B cell (primary cell): Measurements from ENCODE around the gene CNOT6. TPM values are rescaled to one million over a fixed set of nuclear protein-coding genes. Genes with fewer than 3 reads are reported as not detected.

Experiments used
- ATAC-seq: fragments of 200-7000 bp; cut with Tn5 transposase; one replicate; pipeline ENCODE4 v1.10.0; 2021; ENCODE audit warnings: low read depth, mild to moderate bottlenecking, moderate number of reproducible peaks, moderate library complexity
- CTCF ChIA-PET: fragments of 350-600 bp; sonication (Branson Sonifier 250); formaldehyde crosslinking; loops from one replicate; lab custom pipeline; 2021; ENCODE audit warnings: antibody characterized with exemption, inconsistent platforms; lab: Charles Lee
- POLR2A ChIA-PET: fragments of 350-600 bp; sonication (Branson Sonifier 250); formaldehyde crosslinking; loops from one replicate; lab custom pipeline; 2021; ENCODE audit warnings: antibody characterized with exemption; lab: Charles Lee
- DNase-seq: peaks from one replicate; pipeline ENCODE4 v3.0.0; 2013
- H2AFZ ChIP-seq: 2 replicates; pipeline ENCODE4 v1.6.1; 2012; ENCODE audit warnings: mild to moderate bottlenecking, low read depth, low read length; ENCODE audit not compliant: insufficient read depth, poor library complexity, severe bottlenecking
- H3K27ac ChIP-seq, 2 donors: 1 replicate in 1 of 2; 2 replicates in 1 of 2; pipeline ENCODE4 v1.5.1; 2012 to 2013; ENCODE audit warnings: low read length in 2 of 2, mild to moderate bottlenecking in 2 of 2, moderate library complexity in 1 of 2
- H3K27me3 ChIP-seq, 4 experiments: fragments of 200-600 bp in 1 of 4; sonication (generic) in 1 of 4; replicated peaks in 1 of 4; 1 replicate in 2 of 4; 2 replicates in 2 of 4; pipeline versions ENCODE4 v1.6.1 to v1.7.0; 2013 to 2016; ENCODE audit warnings: low read length in 3 of 4, mild to moderate bottlenecking in 2 of 4, mixed read lengths in 1 of 4, moderate library complexity in 1 of 4; ENCODE audit not compliant: insufficient read depth in 4 of 4, control insufficient read depth in 3 of 4; ENCODE audit errors: control extremely low read depth in 1 of 4
- H3K36me3 ChIP-seq, 2 experiments: replicated peaks in 1 of 2; 1 replicate in 1 of 2; 2 replicates in 1 of 2; pipeline versions ENCODE4 v1.6.1 to v1.7.1; 2013; ENCODE audit warnings: low read length in 1 of 2; ENCODE audit not compliant: insufficient read depth in 2 of 2, control insufficient read depth in 1 of 2; ENCODE audit errors: control extremely low read depth in 1 of 2, extremely low read depth in 1 of 2
- H3K4me1 ChIP-seq, 2 donors: fragments of 200-600 bp in 1 of 2; sonication (generic) in 1 of 2; 1 replicate in 1 of 2; 2 replicates in 1 of 2; pipeline versions ENCODE4 v1.5.1 to v1.6.1; 2013 to 2017; ENCODE audit warnings: low read length in 2 of 2; ENCODE audit not compliant: control insufficient read depth in 2 of 2, insufficient read depth in 2 of 2
- H3K4me2 ChIP-seq: replicated peaks from 2 replicates; pipeline ENCODE3; 2012; ENCODE audit warnings: mild to moderate bottlenecking, low read depth, low read length; ENCODE audit not compliant: poor library complexity, severe bottlenecking
- H3K4me3 ChIP-seq, 5 experiments: fragments of 200-600 bp in 1 of 5; sonication (generic) in 1 of 5; 1 replicate in 3 of 5; 2 replicates in 2 of 5; pipeline versions ENCODE4 v1.5.1 to v1.7.0; 2011 to 2016; ENCODE audit warnings: low read length in 4 of 5, mild to moderate bottlenecking in 4 of 5, low read depth in 2 of 5, control low read depth in 1 of 5, moderate library complexity in 1 of 5; ENCODE audit not compliant: insufficient read depth in 1 of 5; ENCODE audit errors: control extremely low read depth in 1 of 5, extremely low read depth in 1 of 5
- H3K79me2 ChIP-seq: fragments of 200-600 bp; sonication (generic); one replicate; pipeline ENCODE4 v1.6.0; 2016; ENCODE audit warnings: low read length; ENCODE audit not compliant: control insufficient read depth, insufficient read depth
- H3K9ac ChIP-seq: fragments of 200-600 bp; sonication (generic); 2 replicates; pipeline ENCODE4 v1.6.1; 2017; ENCODE audit warnings: mild to moderate bottlenecking, low read length, moderate library complexity
- H3K9me3 ChIP-seq, 3 donors: one replicate each; pipeline versions ENCODE4 v1.6.1 to v1.7.1; 2013; ENCODE audit warnings: low read length in 2 of 3; ENCODE audit not compliant: control insufficient read depth in 2 of 3, insufficient read depth in 1 of 3; ENCODE audit errors: control extremely low read depth in 1 of 3
- H4K20me1 ChIP-seq: 2 replicates; pipeline ENCODE4 v1.6.0; 2012; ENCODE audit warnings: mild to moderate bottlenecking, low read length; ENCODE audit not compliant: insufficient read depth, control insufficient read depth, poor library complexity, severe bottlenecking
- H3K27ac Mint-ChIP-seq: one replicate; pipeline ENCODE4 v1.8.0; 2021; ENCODE audit warnings: mixed read lengths
- H3K27me3 Mint-ChIP-seq: one replicate; pipeline ENCODE4 v1.8.0; 2021; ENCODE audit warnings: mixed read lengths
- H3K4me1 Mint-ChIP-seq: one replicate; pipeline ENCODE4 v1.8.0; 2021; ENCODE audit warnings: mixed read lengths
- H3K4me3 Mint-ChIP-seq: one replicate; pipeline ENCODE4 v1.8.0; 2021; ENCODE audit warnings: mixed read lengths
- H3K9me3 Mint-ChIP-seq: one replicate; pipeline ENCODE4 v1.8.0; 2022; ENCODE audit warnings: mixed read lengths; ENCODE audit not compliant: insufficient read depth
- EZH2 ChIP-seq: IDR thresholded peaks from 2 replicates; pipeline ENCODE4 v1.6.1; 2012; ENCODE audit warnings: borderline replicate concordance, low read depth, mild to moderate bottlenecking, moderate library complexity, low read length; ENCODE audit not compliant: insufficient read depth, poor library complexity, severe bottlenecking
- WGBS: methylation state at CpG from one replicate; pipeline ENCODE4 v1.1.5; 2013; ENCODE audit warnings: missing lambda C conversion rate; ENCODE audit not compliant: insufficient coverage; 5-methylcytosine and 5-hydroxymethylcytosine counted together
- intact Hi-C: fragments of 100-400 bp; cut with micrococcal nuclease; formaldehyde crosslinking; loops from one replicate; pipeline ENCODE4 v1.10.0; 2022
- polyA plus RNA-seq: library from polyadenylated mRNA; depleted of rRNA; stranded (reverse); fragments of >200 nt; gene quantifications from 2 replicates; pipeline ENCODE4 v1.2.3, GENCODE V29; 2012
- total RNA-seq, 2 donors: library from RNA; stranded (reverse); fragments of 120-200 nt in 1 of 2; gene quantifications; 1 replicate in 1 of 2; 2 replicates in 1 of 2; pipeline versions ENCODE4 v1.2.3 to v1.2.4, GENCODE V29; 2013 to 2022
- TF ChIP-seq, protein P1 (sequence below): fragments of 200-600 bp; IDR thresholded peaks from one replicate; pipeline ENCODE4 v1.8.0; 2022; ENCODE audit warnings: antibody characterized with exemption, mild to moderate bottlenecking

The CNOT6 gene
- total and polyA plus RNA-seq, 2 donors (not counting 1 experiment from before 2014, with no cell fraction given): 4.3 to 31.1 TPM

DNA sequence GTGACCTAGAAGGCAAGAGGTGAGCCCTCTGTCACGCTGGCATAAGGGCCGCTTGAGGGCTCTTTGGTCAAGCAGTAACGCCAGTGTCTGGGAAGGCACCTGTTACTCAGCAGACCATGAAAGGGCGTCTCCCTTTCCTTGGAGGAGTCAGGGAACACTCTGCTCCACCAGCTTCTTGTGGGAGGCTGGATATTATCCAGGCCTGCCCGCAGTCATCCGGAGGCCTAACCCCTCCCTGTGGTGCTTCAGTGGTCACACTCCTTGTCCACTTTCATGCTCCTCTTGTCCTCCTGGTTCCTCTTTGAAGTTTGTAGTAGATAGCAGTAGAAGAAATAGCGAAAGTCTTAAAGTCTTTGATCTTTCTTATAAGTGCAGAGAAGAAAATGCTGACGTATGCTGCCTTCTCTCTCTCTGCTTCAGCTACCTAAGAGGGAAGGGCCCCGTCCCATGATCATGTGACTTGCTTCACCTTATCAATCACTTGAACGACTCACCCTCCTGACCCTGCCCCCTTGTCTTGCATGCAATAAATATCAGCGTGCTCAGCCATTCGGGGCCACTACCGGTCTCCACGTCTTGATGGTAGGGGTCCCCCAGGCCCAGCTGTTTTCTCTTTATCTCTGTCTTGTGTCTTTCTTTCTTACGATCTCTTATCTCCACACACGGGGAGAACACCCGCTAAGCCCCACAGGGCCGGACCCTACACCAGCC, 113.8 kb downstream of the CNOT6 start:
- Histone ChIP-seq H3K27ac (no peak overlapping the region), H3K9me3 (no peaks in the 10 kb centered on the region), H3K4me3 (no peak overlapping the region), H3K27me3 (peaks cover 0 to 2% (median 0%) of the 10 kb centered on the region in 4 experiments), H2AFZ (no peak overlapping the region), H3K9ac (no peak overlapping the region), H3K36me3 (no peaks in the 10 kb centered on the region), H3K4me2 (no peak overlapping the region), H4K20me1 (no peaks in the 10 kb centered on the region), H3K4me1 (no peaks in the 10 kb centered on the region), H3K79me2 (no peaks in the 10 kb centered on the region)
- CTCF ChIA-PET: no interaction called here
- Mint-ChIP-seq H3K27me3 (no peaks in the 10 kb centered on the region), H3K27ac (no peak overlapping the region), H3K9me3 (no peaks in the 10 kb centered on the region), H3K4me1 (no peaks in the 10 kb centered on the region), H3K4me3 (no peak overlapping the region)
- POLR2A ChIA-PET: no interaction called here
- intact Hi-C loops: no loop called here
- DNase-seq: no peak
- TF ChIP-seq EZH2: no peak
- TF ChIP-seq, protein P1, sequence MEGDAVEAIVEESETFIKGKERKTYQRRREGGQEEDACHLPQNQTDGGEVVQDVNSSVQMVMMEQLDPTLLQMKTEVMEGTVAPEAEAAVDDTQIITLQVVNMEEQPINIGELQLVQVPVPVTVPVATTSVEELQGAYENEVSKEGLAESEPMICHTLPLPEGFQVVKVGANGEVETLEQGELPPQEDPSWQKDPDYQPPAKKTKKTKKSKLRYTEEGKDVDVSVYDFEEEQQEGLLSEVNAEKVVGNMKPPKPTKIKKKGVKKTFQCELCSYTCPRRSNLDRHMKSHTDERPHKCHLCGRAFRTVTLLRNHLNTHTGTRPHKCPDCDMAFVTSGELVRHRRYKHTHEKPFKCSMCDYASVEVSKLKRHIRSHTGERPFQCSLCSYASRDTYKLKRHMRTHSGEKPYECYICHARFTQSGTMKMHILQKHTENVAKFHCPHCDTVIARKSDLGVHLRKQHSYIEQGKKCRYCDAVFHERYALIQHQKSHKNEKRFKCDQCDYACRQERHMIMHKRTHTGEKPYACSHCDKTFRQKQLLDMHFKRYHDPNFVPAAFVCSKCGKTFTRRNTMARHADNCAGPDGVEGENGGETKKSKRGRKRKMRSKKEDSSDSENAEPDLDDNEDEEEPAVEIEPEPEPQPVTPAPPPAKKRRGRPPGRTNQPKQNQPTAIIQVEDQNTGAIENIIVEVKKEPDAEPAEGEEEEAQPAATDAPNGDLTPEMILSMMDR: no peak
- WGBS: 78% methylated on average over 10 of the region's 18 CpGs
- ATAC-seq: no peak

DNA sequence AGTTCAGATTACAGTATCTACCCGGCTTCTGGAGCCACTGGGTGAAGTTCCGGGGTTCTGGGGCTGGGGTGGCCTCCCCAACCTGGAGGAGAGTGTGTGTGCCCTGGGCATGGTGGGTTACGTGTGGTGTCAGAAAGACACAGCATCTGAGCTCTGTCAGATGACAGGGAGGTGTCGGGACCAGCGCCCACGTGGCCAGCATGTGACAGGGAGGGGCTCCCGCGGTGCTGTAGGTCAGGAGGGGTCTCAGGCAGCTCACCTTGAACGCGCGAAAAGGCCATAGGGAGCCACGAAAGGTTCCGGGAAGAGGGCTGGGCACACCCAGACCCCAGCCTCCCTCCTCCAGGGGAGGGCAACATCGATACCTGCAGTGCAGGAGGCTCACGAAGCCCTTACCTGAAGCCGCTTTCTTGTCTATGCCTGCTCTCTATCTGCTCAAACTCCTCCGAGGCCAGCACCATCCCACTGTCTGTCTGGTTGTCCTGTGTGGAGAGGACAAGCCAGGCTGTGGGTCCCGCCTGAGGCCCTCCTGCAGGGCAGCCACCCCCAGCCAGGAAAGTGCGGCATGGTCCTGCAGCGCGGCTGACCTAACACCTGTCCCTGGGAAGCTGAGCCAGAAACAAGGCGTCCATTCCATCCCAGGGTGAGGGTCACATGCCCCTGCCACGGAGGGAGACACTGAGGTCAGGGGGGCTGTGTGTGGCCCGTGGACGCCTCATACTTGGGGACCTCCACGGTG, 114.6 kb downstream of the CNOT6 start:
- H3K36me3 ChIP-seq: no peaks in the 10 kb centered on the region
- no peaks in the 10 kb centered on the region for H3K27me3 Mint-ChIP-seq
- H3K27ac ChIP-seq: no peak overlapping the region
- ATAC-seq (no peak), DNase-seq (no peak)
- H3K4me3 ChIP-seq: no peak overlapping the region
- H3K4me2 ChIP-seq: no peak overlapping the region
- no peak overlapping the region for H3K4me3 Mint-ChIP-seq
- H3K27ac Mint-ChIP-seq: no peak overlapping the region
- peaks cover 0 to 2% (median 0%) of the 10 kb centered on the region in 4 experiments for H3K27me3 ChIP-seq
- no peak overlapping the region for H2AFZ ChIP-seq
- TF ChIP-seq EZH2: no peak
- TF ChIP-seq, protein P1: no peak
- intact Hi-C loops: no loop called here
- H3K9me3 Mint-ChIP-seq: no peaks in the 10 kb centered on the region
- H3K4me1 ChIP-seq: no peaks in the 10 kb centered on the region
- ChIA-PET CTCF (no interaction called here), POLR2A (no interaction called here)
- no peaks in the 10 kb centered on the region for H3K79me2 ChIP-seq
- 94% methylated on average over 26 of the region's 26 CpGs for WGBS
- no peak overlapping the region for H3K9ac ChIP-seq
- H4K20me1 ChIP-seq: no peaks in the 10 kb centered on the region
- H3K4me1 Mint-ChIP-seq: no peaks in the 10 kb centered on the region
- H3K9me3 ChIP-seq: no peaks in the 10 kb centered on the region
